NCI-H748 (cell line): ENCODE data around the gene ATOH8.

ENCODE experiments used
- DNase-seq: peaks from one replicate; lab custom pipeline; 2025; ENCODE audit not compliant: unreplicated experiment; lab: John Stamatoyannopoulos, UW

Gene ATOH8

GRCh38 chr2:85769236-85769982 lies 15.6 kb downstream of the ATOH8 start:
- peak; percentile 15 for DNase-seq

DNA sequence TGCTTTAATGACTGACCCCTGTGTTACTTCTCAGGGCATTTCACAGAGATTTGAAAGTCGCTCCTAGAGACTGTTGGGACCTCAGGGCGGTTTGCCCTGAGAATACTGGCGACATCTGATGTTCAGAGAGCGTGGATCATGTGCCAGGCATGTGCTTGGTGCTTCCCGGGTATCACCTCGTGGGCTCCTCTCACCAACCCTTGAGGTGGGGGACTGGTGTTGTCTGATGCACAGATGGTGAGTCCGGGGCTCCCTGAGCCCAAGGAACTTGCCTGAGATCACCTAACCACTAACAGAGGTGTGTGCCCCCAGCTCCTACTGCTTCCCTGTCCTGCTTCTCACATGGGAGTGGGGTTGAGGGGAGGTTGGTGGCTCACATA lies 16.2 kb downstream of the ATOH8 start:
- DNase-seq = no peak

DNA sequence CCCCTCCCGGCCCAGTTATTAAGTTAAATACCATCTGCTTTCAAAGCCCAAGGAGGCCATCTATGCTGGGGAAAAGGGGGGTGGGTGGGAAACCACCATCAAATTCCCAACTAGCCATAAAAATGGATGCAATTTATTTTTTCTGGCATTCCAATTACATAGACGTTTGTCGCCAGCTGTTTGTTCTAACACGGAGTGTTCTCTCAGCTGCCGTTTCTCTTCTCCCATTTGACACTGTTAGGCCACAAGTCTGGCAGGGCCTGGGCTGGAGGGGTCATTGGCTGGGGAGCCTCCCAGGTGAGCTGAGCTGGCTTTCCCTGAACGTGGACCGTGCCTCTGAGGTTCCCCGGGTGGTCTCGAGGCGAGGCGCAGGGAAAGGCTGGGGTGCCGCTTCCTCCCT lies 16.6 kb downstream of the ATOH8 start:
- no peak for DNase-seq

GRCh38 chr2:85770786-85771409 lies 17.1 kb downstream of the ATOH8 start:
- DNase-seq = no peak

DNA sequence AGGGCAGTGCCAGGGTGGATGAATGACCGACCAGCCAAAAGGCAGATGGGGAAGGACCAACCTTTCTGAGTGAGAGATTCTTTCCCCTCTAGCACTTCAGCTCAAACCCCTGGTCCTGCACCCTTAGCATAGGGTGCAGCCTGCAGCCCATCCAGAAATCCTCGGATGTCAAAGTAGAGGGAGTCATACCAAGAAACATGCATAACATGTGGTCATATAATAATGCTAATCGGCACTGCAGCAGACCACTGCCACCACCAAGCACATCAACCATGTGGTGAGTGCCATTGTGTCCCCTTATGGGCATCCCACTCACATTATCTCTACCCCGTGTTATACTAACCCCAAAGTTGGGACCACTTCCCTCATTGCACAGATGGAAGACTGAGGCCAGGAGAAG lies 17.7 kb downstream of the ATOH8 start:
- DNase-seq = no peak

GRCh38 chr2:85772019-85772745 lies 18.4 kb downstream of the ATOH8 start:
- peak; percentile 93 for DNase-seq

DNA sequence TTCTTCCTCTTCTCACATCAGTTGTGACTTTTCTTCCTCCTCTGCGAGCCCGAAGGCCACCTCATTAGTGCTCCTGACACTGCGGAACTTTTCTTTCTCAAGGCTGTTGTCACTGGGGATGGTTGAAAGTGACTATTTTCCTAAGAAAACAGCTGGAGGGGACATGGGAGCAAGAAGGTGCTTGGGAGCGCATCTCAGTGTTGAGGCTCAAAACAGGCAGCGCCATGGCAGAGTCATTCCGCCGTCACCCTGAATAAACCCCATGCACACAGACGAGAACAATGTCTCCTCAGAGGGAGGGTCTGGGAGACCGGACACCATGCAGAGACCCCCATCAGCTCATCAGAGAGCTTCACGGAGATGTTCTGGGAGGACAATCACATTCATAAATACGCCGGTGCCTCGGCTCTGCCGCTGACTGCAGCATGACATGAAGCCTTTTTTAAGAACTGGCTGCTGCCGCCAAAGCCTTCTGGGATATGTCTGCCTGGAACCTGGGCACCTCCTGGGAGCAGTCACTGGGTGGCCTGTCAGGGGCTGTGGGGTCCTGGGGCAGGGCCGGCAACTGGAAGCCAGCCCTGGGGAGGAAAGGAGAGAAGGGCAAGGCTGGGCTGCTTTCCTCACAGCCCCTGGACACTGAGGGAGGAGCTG lies 19.2 kb downstream of the ATOH8 start:
- no peak for DNase-seq

- DNase-seq = no peak
Observed at GRCh38 chr2:85773692-85774091, 19.9 kb downstream of the ATOH8 start.

DNA sequence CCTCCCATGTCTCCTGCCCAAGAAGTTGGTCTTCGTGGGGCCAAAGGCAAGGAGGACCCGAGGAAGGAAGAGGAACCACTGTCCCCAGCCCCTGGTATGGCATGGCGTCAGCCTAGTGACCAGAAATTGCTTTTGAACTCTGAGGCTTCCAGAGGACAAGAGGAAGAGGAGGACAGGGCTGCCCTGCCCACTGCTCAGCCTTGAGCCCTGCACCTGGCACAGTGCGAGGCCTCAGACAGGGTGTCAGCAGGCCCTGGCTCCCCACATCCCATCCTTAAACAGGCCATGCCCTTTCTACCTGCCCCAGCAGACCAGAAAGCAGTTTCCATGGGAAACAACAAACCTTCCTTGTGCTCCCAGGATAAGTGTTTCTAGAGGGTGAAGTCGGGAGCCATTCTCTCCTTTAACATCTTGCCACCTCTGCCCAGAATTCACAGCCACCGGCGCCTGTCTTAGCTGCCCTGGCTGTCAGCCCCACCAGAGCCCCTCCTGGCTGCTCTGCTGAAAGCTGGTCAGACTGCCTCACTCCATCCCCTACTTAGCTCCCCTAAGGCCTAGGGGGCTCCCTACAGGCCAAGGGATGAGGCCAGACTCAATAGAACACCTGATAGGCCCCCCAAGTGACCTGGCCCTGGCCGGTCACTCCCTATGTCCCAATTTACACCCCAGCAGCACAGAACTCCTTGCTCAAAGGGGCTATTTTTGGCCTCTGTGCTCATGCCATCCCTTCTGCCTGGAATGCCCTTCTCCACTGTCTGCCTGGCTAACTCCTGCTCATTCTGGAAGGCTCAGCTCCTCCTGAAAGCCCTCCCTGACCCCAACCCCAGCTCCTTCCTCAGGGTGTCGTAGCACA lies 20.6 kb downstream of the ATOH8 start:
- DNase-seq = no peak

DNA sequence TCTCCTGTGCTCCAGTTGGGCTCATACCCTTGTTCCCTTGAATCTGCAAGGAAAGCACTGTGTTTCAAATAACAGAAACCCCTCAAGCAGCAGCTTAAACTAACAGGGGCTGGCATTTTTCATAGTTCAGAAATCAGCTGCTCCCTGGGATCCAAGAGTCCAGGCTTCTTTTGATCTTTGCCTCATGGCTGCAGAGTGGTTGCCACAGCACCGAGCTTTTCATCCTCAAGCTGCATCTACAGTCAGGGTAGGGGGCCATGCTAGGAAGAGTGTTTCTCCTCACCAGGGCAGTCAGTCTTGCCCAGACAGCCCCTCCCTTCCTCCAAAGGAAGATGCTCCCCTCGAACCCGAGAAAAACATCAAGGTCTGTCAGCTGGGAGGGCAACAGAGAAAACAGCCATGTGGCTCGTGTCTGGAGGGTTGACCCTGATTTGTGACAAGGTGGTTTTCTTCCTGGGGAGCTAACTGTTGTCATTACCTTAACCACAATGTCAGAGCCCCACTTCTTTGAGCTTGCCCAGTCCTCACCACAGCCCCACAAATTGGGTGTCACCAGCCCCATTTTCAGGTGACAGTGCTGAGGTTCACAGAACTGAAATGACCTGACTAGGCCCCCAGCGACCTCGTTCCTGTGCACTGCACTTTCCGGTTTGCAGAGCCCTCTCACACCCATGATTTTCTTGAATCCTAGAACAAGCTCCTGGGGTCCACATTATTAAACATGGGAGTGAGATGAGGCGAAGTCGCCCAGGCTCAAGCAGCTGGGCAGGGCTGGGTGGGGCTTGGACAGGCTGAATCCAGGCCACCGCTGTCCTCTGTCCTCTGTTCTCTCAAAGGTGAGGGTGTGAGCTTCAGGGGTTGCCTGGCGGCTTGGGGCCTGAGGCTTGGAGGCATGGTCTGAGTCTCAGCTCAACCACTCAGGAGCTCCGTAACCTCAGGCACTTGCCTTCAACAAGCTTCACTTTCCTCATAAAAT lies 21.9 kb downstream of the ATOH8 start:
- DNase-seq = no peak

DNA sequence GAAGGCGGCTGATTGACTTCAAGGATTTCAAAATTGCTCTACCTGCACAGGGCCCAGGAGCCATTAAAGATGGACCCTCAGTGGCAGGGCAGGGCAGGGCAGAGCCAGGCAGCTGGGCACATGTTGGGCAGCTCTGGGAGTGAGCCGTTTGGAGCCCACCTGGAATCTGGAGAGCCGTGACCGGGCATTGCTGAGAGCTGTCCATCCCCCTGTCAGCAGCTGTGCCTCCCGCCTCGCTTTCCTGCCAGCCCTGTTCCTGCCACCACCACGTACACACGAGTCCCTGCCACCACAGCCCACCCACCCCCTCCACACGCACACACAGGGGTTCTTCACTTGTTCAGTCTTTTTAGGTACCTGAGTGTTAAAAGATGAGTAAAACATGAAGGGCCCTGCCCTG lies 22.9 kb downstream of the ATOH8 start:
- no peak for DNase-seq

DNA sequence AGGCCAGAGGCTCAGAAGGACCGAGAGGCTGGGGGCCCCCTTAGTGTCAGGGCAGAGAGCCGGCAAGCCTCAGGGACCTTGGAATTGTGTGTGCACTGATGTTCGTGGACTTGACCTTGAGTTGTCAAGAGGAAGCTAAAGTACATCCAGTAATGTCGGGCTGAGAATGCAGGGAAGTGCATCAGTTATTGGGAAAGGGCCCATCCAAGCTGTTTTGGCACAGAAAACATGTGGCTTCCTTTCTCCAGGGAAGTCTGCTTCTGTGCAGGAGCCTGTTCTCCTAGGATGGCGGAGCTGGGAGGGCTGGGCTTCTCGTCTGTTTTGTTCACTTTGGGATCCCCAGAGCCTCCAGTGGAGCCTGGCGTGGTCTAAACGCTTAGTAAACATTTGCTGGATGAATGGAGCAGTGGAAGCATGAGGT lies 23.7 kb downstream of the ATOH8 start:
- peak; percentile 15 for DNase-seq

DNA sequence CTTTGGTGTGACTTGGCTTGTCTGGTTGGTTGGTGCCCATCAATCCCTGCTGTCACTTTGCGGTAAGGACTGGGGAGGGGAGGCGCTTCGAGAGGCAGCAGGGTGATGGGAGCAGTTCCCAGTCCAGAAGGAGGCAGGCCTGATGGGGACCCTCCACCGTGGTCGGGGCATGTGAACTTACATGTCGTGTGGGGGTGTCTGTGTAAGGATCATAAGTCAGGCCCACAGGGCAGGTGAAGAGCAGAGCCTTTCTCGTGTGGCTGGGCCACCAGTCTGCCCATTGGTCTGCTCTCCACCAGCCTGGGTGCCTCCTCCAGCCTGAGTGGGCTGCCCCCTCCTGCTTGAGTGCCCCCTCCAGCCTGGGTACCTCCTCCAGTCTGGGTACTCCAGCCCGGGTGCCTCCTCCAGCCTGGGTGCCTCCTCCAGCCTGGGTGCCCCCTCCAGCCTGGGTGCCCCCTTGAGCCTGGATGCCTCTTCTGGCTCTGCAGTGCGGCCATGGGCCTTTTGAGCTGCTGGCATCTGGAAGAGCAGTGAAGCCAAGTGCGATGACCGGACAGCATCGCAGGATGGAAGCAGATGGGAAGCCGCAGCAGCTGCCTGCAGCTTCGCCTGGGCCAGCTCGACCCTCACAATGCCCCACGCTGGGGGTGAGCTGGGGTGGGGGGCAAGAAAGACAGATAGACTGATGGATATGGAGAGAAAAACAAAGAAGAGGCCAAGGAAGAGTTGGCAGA lies 25.0 kb downstream of the ATOH8 start:
- DNase-seq = no peak

DNA sequence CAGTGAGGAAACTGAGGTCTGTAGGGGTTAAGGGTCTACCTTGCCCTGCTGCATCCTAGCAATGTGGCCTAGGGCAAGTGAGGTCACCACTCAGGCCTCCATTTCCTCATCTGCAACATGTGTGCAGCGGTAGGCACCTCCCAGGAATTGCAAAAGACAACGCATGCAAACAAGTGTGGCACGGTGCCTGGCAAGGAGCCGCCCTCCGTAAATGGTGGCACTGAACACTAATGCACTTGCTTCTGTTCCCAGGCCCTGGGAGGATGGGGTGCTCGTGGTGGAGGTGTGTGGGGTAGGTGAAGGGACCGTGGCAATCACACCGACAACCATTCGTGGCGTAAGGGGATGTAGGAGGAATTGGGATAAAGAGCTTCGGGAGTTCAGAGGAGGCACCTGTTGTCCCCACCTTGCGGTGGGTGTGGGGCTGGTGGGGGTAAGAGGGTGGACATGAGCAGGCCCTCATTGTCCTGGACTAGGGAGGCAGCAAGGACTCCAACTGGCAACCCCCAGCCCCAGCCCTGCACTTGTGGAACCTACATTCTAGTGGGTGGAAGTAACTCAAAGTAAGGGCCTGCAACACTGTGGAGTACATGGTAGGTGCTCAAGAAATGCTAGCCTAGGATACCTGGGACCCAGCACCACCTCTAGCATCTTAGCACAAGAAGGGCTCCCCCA lies 26.0 kb downstream of the ATOH8 start:
- DNase-seq = no peak

- no peak for DNase-seq
Observed at GRCh38 chr2:85780316-85781012, 26.7 kb downstream of the ATOH8 start.

DNA sequence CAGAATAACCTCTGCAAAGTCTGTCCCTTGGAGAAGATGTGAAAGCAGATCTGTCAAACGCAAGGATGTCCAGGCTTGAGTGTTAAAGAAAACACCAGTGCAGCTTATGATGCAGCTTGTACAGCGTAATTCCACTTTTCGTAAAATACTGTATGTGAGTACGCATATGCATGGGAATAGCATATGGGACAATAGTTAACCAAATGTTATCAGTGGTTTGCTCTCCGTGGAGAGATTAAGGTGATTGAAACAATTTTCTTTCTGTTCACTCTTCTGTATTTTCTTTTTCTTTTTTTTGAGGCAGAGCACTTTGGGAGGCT lies 27.2 kb downstream of the ATOH8 start:
- no peak for DNase-seq

DNA sequence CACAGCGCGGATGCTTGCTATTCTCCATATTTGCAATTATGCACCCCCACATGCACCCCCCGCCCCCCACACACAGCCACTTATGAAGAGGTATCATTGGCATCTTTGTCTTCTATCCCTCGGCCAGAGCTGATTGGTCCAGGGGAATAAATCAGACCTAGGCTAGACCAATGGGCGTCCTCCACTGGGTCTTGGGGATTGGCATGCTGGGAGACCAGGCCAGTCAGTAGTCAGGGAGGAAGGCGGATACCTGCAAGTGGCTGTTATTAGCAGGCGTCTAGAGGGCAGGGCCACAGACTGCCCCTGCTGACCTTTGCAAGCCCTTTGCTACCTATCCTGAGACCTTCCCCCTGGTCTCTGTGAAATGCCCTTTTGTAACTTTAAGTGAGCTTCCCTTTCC lies 30.0 kb downstream of the ATOH8 start:
- DNase-seq = no peak

DNA sequence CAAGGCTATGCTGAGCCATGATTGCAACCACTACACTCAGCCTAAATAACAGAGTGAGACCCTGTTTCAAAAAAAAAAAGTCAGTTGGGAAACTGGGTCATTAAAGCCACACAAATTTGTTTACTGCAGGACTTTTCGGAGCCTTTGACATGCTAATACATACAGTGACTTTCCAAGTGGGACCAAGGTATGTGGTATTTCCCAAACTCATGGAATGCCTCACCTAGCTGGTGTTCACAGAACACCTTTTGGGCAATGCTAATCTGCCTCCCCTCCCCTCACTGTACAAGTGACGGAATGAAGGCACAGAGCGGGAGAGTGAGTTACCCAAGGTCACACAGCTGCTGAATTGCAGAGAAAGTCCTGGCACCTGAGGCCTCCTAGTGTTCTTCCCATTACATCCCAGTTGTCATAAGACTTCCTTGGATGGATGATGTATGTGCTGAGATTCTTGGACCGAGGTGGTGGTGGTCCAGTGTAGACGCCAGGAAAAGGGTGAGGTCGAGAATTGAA lies 30.7 kb downstream of the ATOH8 start:
- DNase-seq = no peak
